K562 (cell line): Measurements from ENCODE around the gene USP20. TPM values are rescaled to one million over a fixed set of nuclear protein-coding genes. Genes with fewer than 3 reads are reported as not detected.
A peak's percentile ranks its signal among the peaks of the same experiment; 100 is the strongest.

Experiments used
- BCOR ChIP-seq: fragments of 450-650 bp; IDR thresholded peaks from 2 replicates; pipeline ENCODE4 v1.6.1; 2016
- DIDO1 ChIP-seq: fragments of 450-650 bp; IDR thresholded peaks from 2 replicates; pipeline ENCODE4 v1.6.1; 2016; ENCODE audit warnings: low read depth, missing biosample characterization, missing genetic modification characterization
- ETS1 ChIP-seq: conservative IDR thresholded peaks from 2 replicates; pipeline ENCODE4 v1.6.1; 2011; ENCODE audit warnings: low read depth, mild to moderate bottlenecking, low read length; ENCODE audit not compliant: control insufficient read depth
- FOXK1 ChIP-seq: sonication (generic); formaldehyde crosslinking; IDR thresholded peaks from 2 replicates; pipeline ENCODE4 v1.8.0; 2022; ENCODE audit warnings: missing genetic modification reagents, mild to moderate bottlenecking, borderline replicate concordance
- JUN ChIP-seq, 2 experiments: sonication (generic) in 1 of 2; formaldehyde crosslinking in 1 of 2; IDR thresholded peaks; 2 replicates each; pipeline versions ENCODE4 v1.6.1 to v1.8.0; 2012 to 2022; ENCODE audit warnings: borderline replicate concordance in 2 of 2, mild to moderate bottlenecking in 2 of 2, improper control_type of control experiment in 1 of 2, low read depth in 1 of 2, low read length in 1 of 2, missing genetic modification reagents in 1 of 2
- MXD1 ChIP-seq: fragments of 250-450 bp; sonication (Bioruptor Pico); IDR thresholded peaks from 2 replicates; pipeline ENCODE4 v1.8.0; 2021; ENCODE audit warnings: borderline replicate concordance, mild to moderate bottlenecking, moderate library complexity; ENCODE audit not compliant: poor library complexity, severe bottlenecking
- NCOA2 ChIP-seq, 2 experiments: fragments of 450-650 bp; IDR thresholded peaks; 2 replicates each; pipeline ENCODE4 v1.6.1; 2018; ENCODE audit warnings: mild to moderate bottlenecking in 2 of 2, moderate library complexity in 1 of 2; ENCODE audit not compliant: partially characterized antibody in 2 of 2
- NR0B1 ChIP-seq: fragments of 450-650 bp; IDR thresholded peaks from one replicate; pipeline ENCODE4 v1.6.1; 2018; ENCODE audit warnings: mild to moderate bottlenecking, moderate library complexity; ENCODE audit not compliant: partially characterized antibody
- PREB ChIP-seq: sonication (generic); formaldehyde crosslinking; IDR thresholded peaks from 2 replicates; pipeline ENCODE4 v1.8.1; 2023; ENCODE audit warnings: mild to moderate bottlenecking, missing genetic modification reagents
- PYGO2 ChIP-seq: fragments of 450-650 bp; IDR thresholded peaks from 2 replicates; pipeline ENCODE4 v1.6.1; 2016; ENCODE audit warnings: mild to moderate bottlenecking, missing genetic modification characterization, moderate library complexity, missing compliant biosample characterization
- SLC30A9 ChIP-seq: fragments of 250-450 bp; sonication (Bioruptor Pico); IDR thresholded peaks from 2 replicates; pipeline ENCODE4 v1.8.0; 2022; ENCODE audit warnings: mild to moderate bottlenecking, moderate library complexity
- SMAD4 ChIP-seq: fragments of 250-450 bp; sonication (Bioruptor Pico); conservative IDR thresholded peaks from 2 replicates; pipeline ENCODE4 v1.8.0; 2021; ENCODE audit warnings: inconsistent platforms, mild to moderate bottlenecking, moderate library complexity
- SRSF3 ChIP-seq: fragments of 200-400 bp; formaldehyde crosslinking; IDR thresholded peaks from 2 replicates; pipeline ENCODE4 v1.6.1; 2016; ENCODE audit warnings: mild to moderate bottlenecking, low read length, moderate library complexity; ENCODE audit not compliant: insufficient read depth
- SUPT5H ChIP-seq: fragments of 450-650 bp; IDR thresholded peaks from 2 replicates; pipeline ENCODE4 v1.6.1; 2016
- ZC3H8 ChIP-seq: fragments of 450-650 bp; IDR thresholded peaks from 2 replicates; pipeline ENCODE4 v1.6.1; 2017
- ZNF134 ChIP-seq: fragments of 250-450 bp; sonication (Bioruptor Pico); conservative IDR thresholded peaks from 2 replicates; pipeline ENCODE4 v1.4.0; 2020
- ZSCAN29 ChIP-seq: fragments of 450-650 bp; IDR thresholded peaks from 2 replicates; pipeline ENCODE4 v1.6.1; 2017
- ZZZ3 ChIP-seq: fragments of 450-650 bp; IDR thresholded peaks from 2 replicates; pipeline ENCODE4 v1.6.1; 2016; ENCODE audit warnings: antibody characterized with exemption, mild to moderate bottlenecking, moderate library complexity
- polyA plus RNA-seq, 8 experiments: library from polyadenylated mRNA; depleted of rRNA in 4 of 8; stranded (reverse) in 5 of 8; unstranded in 3 of 8; fragments of >200 nt; fragmentation: Nextera tagmentation in 2 of 8; fragmentation: Illumina TruSeq in 1 of 8; extraction: Ambion mirVana in 2 of 8; extraction: Trizol in 1 of 8; gene quantifications; 2 replicates each; pipeline versions ENCODE4 v1.2.1 to v1.2.3, GENCODE V29; 2011 to 2014; ENCODE audit warnings: inconsistent platforms in 1 of 8, missing spikeins in 1 of 8
- total RNA-seq, 7 experiments: library from RNA; depleted of rRNA in 6 of 7; stranded (reverse); fragments of >200 nt in 6 of 7; fragmentation: Illumina TruSeq in 2 of 7; extraction: Trizol in 2 of 7; gene quantifications; 2 replicates each; pipeline versions ENCODE4 v1.2.1 to v1.2.3, GENCODE V29; 2011 to 2021; ENCODE audit warnings: low replicate concordance in 1 of 7
- TF ChIP-seq, protein P1 (sequence below): fragments of 250-450 bp; sonication (Bioruptor Pico); IDR thresholded peaks from 2 replicates; pipeline ENCODE4 v1.4.0; 2020; ENCODE audit warnings: mild to moderate bottlenecking
- TF ChIP-seq, protein P2 (sequence below): fragments of 450-650 bp; formaldehyde crosslinking; IDR thresholded peaks from 2 replicates; pipeline ENCODE4 v1.4.0; 2020; ENCODE audit warnings: mild to moderate bottlenecking, moderate library complexity

Gene USP20
- total and polyA plus RNA-seq, 9 of the 15 experiments (the other 6 are each of a cell fraction or from before 2014, with no cell fraction given), result 1.9 to 136 (median 49.1) TPM

DNA sequence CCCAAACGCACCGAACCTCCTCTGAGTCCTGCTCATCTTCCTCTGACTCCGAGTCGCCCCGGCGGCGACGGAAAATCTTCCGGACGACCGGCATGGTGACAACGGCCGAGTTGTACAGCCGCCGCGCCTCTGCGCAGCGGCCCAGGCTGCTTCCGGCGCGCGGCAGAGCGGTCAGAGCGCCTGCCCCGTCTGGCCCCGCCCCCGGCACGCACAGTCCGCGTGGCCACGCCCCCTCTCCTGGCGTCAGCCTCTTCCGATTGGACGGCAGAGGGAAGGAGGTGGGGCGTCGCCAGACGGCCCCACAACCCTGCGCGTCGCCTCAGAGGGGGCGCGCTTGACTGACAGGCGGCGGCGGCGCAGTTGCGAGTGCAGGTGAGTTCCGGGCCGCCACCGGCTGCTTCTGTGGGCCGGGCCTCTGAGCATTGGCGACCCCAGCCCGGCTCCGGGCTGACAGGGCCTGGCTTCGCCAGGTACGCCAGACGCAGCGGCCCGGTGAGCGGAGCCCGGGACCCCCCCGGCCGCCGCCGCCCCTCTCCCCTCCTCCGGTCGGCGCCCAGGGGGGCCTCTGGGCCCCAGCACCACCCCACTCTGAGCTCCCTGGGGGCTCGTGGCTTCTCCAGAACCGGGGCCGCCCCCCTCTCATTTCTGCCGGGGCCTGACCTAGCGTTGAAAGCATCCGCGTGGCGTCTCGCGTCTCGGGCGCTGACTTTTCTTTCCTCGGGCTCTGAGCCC lies at the start of gene USP20, which contains the start of gene C9orf78 (continued):
- peak; percentile 78; the same call in 1 of the 2 replicates for TF ChIP-seq JUN (IDR thresholded peaks at IDR 0.05; ENCODE audit: borderline replicate concordance, low read depth, low read length)
- TF ChIP-seq JUN (CRISPR knock-in tag; IDR thresholded peaks at IDR 0.05; ENCODE audit: borderline replicate concordance), result no peak
- TF ChIP-seq, protein P1, sequence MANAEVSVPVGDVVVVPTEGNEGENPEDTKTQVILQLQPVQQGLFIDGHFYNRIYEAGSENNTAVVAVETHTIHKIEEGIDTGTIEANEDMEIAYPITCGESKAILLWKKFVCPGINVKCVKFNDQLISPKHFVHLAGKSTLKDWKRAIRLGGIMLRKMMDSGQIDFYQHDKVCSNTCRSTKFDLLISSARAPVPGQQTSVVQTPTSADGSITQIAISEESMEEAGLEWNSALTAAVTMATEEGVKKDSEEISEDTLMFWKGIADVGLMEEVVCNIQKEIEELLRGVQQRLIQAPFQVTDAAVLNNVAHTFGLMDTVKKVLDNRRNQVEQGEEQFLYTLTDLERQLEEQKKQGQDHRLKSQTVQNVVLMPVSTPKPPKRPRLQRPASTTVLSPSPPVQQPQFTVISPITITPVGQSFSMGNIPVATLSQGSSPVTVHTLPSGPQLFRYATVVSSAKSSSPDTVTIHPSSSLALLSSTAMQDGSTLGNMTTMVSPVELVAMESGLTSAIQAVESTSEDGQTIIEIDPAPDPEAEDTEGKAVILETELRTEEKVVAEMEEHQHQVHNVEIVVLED, result peak; percentile 88
- TF ChIP-seq PREB (CRISPR knock-in tag), result no peak
- peak; percentile 80; the same call in 1 of the 2 replicates for TF ChIP-seq DIDO1
- TF ChIP-seq FOXK1 (CRISPR knock-in tag), result no peak
- no peak for TF ChIP-seq SLC30A9 (CRISPR knock-in tag)
- TF ChIP-seq ZNF134 (CRISPR knock-in tag), result no peak
- TF ChIP-seq BCOR, result no peak
- no peak for TF ChIP-seq ZC3H8
- TF ChIP-seq SMAD4 (CRISPR knock-in tag), result peak; percentile 67
- TF ChIP-seq MXD1 (CRISPR knock-in tag), result peak; percentile 88
- TF ChIP-seq SUPT5H, result peak; percentile 88
- TF ChIP-seq ZSCAN29, result no peak
- no peak for TF ChIP-seq NR0B1
- no peak for TF ChIP-seq PYGO2
- TF ChIP-seq, protein P2, sequence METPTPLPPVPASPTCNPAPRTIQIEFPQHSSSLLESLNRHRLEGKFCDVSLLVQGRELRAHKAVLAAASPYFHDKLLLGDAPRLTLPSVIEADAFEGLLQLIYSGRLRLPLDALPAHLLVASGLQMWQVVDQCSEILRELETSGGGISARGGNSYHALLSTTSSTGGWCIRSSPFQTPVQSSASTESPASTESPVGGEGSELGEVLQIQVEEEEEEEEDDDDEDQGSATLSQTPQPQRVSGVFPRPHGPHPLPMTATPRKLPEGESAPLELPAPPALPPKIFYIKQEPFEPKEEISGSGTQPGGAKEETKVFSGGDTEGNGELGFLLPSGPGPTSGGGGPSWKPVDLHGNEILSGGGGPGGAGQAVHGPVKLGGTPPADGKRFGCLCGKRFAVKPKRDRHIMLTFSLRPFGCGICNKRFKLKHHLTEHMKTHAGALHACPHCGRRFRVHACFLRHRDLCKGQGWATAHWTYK, result peak; percentile 44
- peak; percentile 97 for TF ChIP-seq ETS1
- TF ChIP-seq SRSF3, result no peak
- TF ChIP-seq NCOA2 (IDR thresholded peaks at IDR 0.05; ENCODE audit: partially characterized antibody in 2 of 2), result no peak
- TF ChIP-seq ZZZ3, result no peak
